ENCODE measurements around the gene INCA1.
A peak's percentile ranks its signal among the peaks of the same experiment; 100 is the strongest.
"Not testable (repeated sequence)": the region's sequence is repeated elsewhere in the genome, so short reads cannot be mapped to it uniquely, and the experiment has no call there.

Gene INCA1

GRCh38 chr17:5034651-5035050, 37.3 kb upstream of the INCA1 start:
- TF ChIP-seq, protein P1, sequence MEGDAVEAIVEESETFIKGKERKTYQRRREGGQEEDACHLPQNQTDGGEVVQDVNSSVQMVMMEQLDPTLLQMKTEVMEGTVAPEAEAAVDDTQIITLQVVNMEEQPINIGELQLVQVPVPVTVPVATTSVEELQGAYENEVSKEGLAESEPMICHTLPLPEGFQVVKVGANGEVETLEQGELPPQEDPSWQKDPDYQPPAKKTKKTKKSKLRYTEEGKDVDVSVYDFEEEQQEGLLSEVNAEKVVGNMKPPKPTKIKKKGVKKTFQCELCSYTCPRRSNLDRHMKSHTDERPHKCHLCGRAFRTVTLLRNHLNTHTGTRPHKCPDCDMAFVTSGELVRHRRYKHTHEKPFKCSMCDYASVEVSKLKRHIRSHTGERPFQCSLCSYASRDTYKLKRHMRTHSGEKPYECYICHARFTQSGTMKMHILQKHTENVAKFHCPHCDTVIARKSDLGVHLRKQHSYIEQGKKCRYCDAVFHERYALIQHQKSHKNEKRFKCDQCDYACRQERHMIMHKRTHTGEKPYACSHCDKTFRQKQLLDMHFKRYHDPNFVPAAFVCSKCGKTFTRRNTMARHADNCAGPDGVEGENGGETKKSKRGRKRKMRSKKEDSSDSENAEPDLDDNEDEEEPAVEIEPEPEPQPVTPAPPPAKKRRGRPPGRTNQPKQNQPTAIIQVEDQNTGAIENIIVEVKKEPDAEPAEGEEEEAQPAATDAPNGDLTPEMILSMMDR (IDR thresholded peaks at IDR 0.05; ENCODE audit: control extremely low read depth, extremely low read depth, low read depth, missing control alignments), result no peak
- DNase-seq (ENCODE audit: extremely low spot score), result no peak
- CTCF ChIA-PET, result no interaction called here
- POLR2A ChIA-PET, result interaction anchor here (0.6 to 0.7 kb wide), 2 partner anchors 18 to 28 kb away, joined by 3 to 4 read pairs; no protein-coding TSS in a partner anchor

GRCh38 chr17:5034063-5034462, 36.7 kb upstream of the INCA1 start:
- TF ChIP-seq, protein P1 (IDR thresholded peaks at IDR 0.05; ENCODE audit: control extremely low read depth, extremely low read depth, low read depth, missing control alignments), result no peak
- DNase-seq (ENCODE audit: extremely low spot score), result no peak
- CTCF ChIA-PET, result no interaction called here
- POLR2A ChIA-PET, result interaction anchor here (0.7 kb wide), 1 partner anchor 17 kb away, joined by 3 read pairs; no protein-coding TSS in a partner anchor

DNA sequence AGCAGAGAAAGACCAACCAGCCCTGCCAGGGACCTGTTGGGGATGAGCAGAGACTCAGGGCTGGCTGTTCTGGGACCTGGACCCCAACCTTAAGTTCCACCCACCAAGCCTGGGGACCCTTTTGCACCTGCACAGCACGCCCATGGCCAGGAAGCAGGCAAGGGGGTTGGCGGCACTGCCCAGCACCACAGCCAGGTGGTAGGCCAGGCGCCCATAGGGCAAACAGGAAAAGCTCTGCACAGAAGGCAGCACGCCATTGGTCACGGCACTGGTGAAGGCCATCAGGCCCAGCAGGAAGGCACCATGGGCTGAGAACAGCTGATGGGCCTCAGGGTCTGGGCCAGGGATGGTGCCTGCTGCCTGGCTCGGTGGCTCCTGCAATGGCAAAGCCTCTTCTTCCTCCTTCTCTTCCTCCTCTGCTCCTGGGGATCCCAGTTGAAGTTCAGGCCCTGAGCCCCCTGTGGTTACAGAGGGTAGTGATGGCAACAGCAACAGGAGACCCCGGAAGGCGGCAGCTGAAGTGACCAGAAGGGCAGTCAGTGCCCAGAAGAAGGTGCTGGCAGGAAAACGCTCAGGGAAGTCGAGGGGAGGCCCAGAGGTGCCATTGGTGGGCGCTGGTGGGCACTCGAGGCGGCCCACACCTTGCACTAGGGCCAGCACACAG, 36.2 kb upstream of the INCA1 start:
- TF ChIP-seq, protein P1 (IDR thresholded peaks at IDR 0.05; ENCODE audit: control extremely low read depth, extremely low read depth, low read depth, missing control alignments), result no peak
- ChIA-PET POLR2A (no interaction called here), CTCF (no interaction called here)
- no peak for DNase-seq (ENCODE audit: extremely low spot score)

DNA sequence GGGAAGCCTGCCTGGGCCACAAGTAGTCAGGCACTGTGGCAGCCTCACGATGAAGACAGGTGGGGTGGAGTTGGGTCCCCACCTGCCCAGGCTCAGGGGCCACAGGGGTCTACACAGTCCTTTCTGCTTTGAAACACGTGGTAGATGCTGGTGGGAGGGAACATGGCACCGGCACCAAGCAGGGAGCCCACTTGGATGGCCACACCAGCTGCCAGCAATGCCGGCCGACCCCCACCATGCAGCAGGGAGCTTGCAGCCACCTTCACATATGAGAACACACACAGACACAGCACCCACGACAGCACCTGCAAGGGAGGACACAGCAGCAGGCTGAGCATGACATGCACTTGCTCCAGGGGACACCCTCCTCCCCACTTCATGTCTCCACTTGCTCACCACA, 35.5 kb upstream of the INCA1 start:
- TF ChIP-seq, protein P1 (IDR thresholded peaks at IDR 0.05; ENCODE audit: control extremely low read depth, extremely low read depth, low read depth, missing control alignments), result no peak
- POLR2A ChIA-PET, result no interaction called here
- no peak for DNase-seq (ENCODE audit: extremely low spot score)
- CTCF ChIA-PET, result interaction anchor here (3.7 kb wide), 1 partner anchor 15 kb away, joined by 35 read pairs; no protein-coding TSS in a partner anchor

DNA sequence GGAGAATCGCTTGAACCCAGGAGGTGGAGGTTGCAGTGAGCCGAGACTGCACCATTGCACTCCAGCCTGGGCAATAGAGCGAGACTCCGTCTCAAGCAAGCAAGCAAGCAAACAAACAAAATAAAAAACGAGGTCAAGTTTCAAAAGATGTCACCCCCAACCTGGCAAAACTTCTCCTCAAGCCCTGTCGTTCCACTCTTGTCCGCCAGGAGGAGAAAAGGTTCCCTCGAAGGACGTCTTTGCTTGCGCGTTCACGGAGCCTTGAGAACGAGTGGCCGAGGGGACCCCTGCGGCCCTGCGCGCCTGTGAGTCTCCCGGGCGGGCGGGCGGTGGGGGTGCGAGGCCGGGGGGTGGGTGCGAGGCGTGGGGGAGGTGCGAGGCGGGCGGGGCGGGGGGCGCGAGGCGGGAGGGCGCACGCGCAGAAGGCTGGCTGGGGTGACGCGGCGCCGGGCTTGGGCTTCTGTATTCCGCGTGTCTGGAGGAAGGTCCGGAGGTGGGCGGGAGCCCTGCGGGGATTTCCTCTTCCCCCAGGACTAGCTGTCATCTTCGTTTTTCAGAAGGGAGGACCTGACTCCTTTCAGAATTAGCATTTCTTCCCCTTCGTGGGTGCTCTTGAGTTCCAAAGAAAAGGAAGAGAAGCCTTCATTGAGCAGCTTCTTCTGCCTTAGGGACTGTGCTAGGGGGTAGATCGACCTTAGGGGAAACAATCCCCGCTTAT, 34.2 kb upstream of the INCA1 start:
- TF ChIP-seq, protein P1 (IDR thresholded peaks at IDR 0.05; ENCODE audit: control extremely low read depth, extremely low read depth, low read depth, missing control alignments), result peak; percentile 73
- ChIA-PET CTCF (interaction anchor here (0.6 to 5.6 kb wide), 21 partner anchors 10 to 240 kb away, joined by 3 to 52 read pairs (median 3); partner anchors contain the start of genes CHRNE, INCA1 and KIF1C), POLR2A (interaction anchor here (0.6 kb wide), 1 partner anchor 130 kb away, joined by 3 read pairs; no protein-coding TSS in a partner anchor)
- DNase-seq (ENCODE audit: extremely low spot score), result peak; percentile 91

GRCh38 chr17:5030168-5030567, 32.8 kb upstream of the INCA1 start:
- not testable (repeated sequence) for DNase-seq (ENCODE audit: extremely low spot score)
- POLR2A ChIA-PET, result interaction anchor here (0.6 to 0.7 kb wide), 2 partner anchors 14 to 83 kb away, joined by 7 to 9 read pairs; no protein-coding TSS in a partner anchor
- CTCF ChIA-PET, result interaction anchor here (0.7 to 5.6 kb wide), 15 partner anchors 9 to 172 kb away, joined by 3 to 52 read pairs (median 4); partner anchors contain the start of genes C17orf107, INCA1 and KIF1C
